Liver (tissue), 9 donors: ENCODE data around the gene IRF9. TPM values are rescaled to one million over a fixed set of nuclear protein-coding genes. Genes with fewer than 3 reads are reported as not detected.

Experiments used
- DNase-seq: peaks from one replicate; pipeline ENCODE4 v3.0.0-alpha.2; 2017; ENCODE audit warnings: low spot score
- H3K27ac ChIP-seq, 2 donors: one replicate each; pipeline ENCODE4 v1.7.0; 2013; ENCODE audit warnings: inconsistent platforms in 2 of 2, low read length in 2 of 2, control low read depth in 1 of 2, low read depth in 1 of 2, mild to moderate bottlenecking in 1 of 2
- H3K27me3 ChIP-seq, 4 donors: one replicate each; pipeline versions ENCODE4 v1.6.1 to v1.7.0; 2013; ENCODE audit warnings: low read length in 3 of 4, inconsistent platforms in 1 of 4, mild to moderate bottlenecking in 1 of 4, moderate library complexity in 1 of 4; ENCODE audit not compliant: control insufficient read depth in 4 of 4, insufficient read depth in 4 of 4
- H3K36me3 ChIP-seq, 4 donors: one replicate each; pipeline versions ENCODE4 v1.6.1 to v1.7.0; 2013; ENCODE audit warnings: low read length in 3 of 4, mild to moderate bottlenecking in 3 of 4, low read depth in 1 of 4, moderate library complexity in 1 of 4; ENCODE audit not compliant: control insufficient read depth in 4 of 4, insufficient read depth in 3 of 4
- H3K4me1 ChIP-seq, 4 donors: one replicate each; pipeline versions ENCODE4 v1.6.1 to v1.7.0; 2013; ENCODE audit warnings: low read length in 3 of 4, mild to moderate bottlenecking in 3 of 4, moderate library complexity in 1 of 4; ENCODE audit not compliant: control insufficient read depth in 4 of 4, insufficient read depth in 4 of 4
- H3K4me3 ChIP-seq, 3 donors: one replicate each; pipeline versions ENCODE4 v1.6.1 to v1.7.0; 2013; ENCODE audit warnings: low read length in 3 of 3, control low read depth in 1 of 3, low read depth in 1 of 3, mild to moderate bottlenecking in 1 of 3
- H3K9ac ChIP-seq, 2 donors: one replicate each; pipeline ENCODE4 v1.7.0; 2013; ENCODE audit warnings: low read length in 2 of 2, mild to moderate bottlenecking in 2 of 2, moderate library complexity in 2 of 2, control low read depth in 1 of 2, low read depth in 1 of 2
- H3K9me3 ChIP-seq, 4 donors: one replicate each; pipeline versions ENCODE4 v1.6.1 to v1.7.0; 2013; ENCODE audit warnings: low read length in 3 of 4; ENCODE audit not compliant: control insufficient read depth in 4 of 4
- ATF3 ChIP-seq: IDR thresholded peaks from 2 replicates; pipeline ENCODE4 v1.6.1; 2016; ENCODE audit warnings: antibody characterized with exemption
- CTCF ChIP-seq: fragments of 150-350 bp; IDR thresholded peaks from 2 replicates; pipeline ENCODE4 v1.5.1; 2017; ENCODE audit warnings: improper control_type of control experiment, low read depth, low read length; ENCODE audit not compliant: missing input control
- EGR1 ChIP-seq, 2 donors: IDR thresholded peaks; 2 replicates each; pipeline ENCODE4 v1.6.1; 2016 to 2018; ENCODE audit warnings: antibody characterized with exemption in 2 of 2, low read depth in 2 of 2
- FOXA1 ChIP-seq: IDR thresholded peaks from 2 replicates; pipeline ENCODE4 v1.6.1; 2016; ENCODE audit warnings: antibody characterized with exemption
- FOXA2 ChIP-seq: IDR thresholded peaks from 2 replicates; pipeline ENCODE4 v1.6.1; 2016; ENCODE audit warnings: antibody characterized with exemption
- GABPA ChIP-seq, 2 donors: IDR thresholded peaks in 1 of 2; conservative IDR thresholded peaks in 1 of 2; 2 replicates each; pipeline ENCODE4 v1.6.1; 2016; ENCODE audit warnings: antibody characterized with exemption in 2 of 2, mild to moderate bottlenecking in 1 of 2, moderate library complexity in 1 of 2
- HNF4A ChIP-seq, 2 donors: conservative IDR thresholded peaks; 2 replicates each; pipeline ENCODE4 v1.6.1; 2016; ENCODE audit warnings: antibody characterized with exemption in 2 of 2, mild to moderate bottlenecking in 2 of 2
- HNF4G ChIP-seq: IDR thresholded peaks from 2 replicates; pipeline ENCODE4 v1.6.1; 2016; ENCODE audit warnings: antibody characterized with exemption
- JUND ChIP-seq, 2 donors: IDR thresholded peaks; 2 replicates each; pipeline ENCODE4 v1.6.1; 2016; ENCODE audit warnings: antibody characterized with exemption in 2 of 2
- MAX ChIP-seq: IDR thresholded peaks from 2 replicates; pipeline ENCODE4 v1.6.1; 2016; ENCODE audit warnings: antibody characterized with exemption
- NR2F2 ChIP-seq: IDR thresholded peaks from 2 replicates; pipeline ENCODE4 v1.6.1; 2016; ENCODE audit warnings: antibody characterized with exemption
- RAD21 ChIP-seq, 2 donors: IDR thresholded peaks; 2 replicates each; pipeline ENCODE4 v1.6.1; 2016; ENCODE audit warnings: antibody characterized with exemption in 2 of 2, mild to moderate bottlenecking in 2 of 2
- REST ChIP-seq: IDR thresholded peaks from 2 replicates; pipeline ENCODE4 v1.6.1; 2016; ENCODE audit warnings: antibody characterized with exemption, mild to moderate bottlenecking
- RXRA ChIP-seq, 2 donors: IDR thresholded peaks; 2 replicates each; pipeline ENCODE4 v1.6.1; 2017 to 2018; ENCODE audit warnings: antibody characterized with exemption in 2 of 2, mild to moderate bottlenecking in 1 of 2
- SP1 ChIP-seq: IDR thresholded peaks from 2 replicates; pipeline ENCODE4 v1.6.1; 2018; ENCODE audit warnings: antibody characterized with exemption, mild to moderate bottlenecking
- TAF1 ChIP-seq: conservative IDR thresholded peaks from 2 replicates; pipeline ENCODE4 v1.6.1; 2016; ENCODE audit warnings: antibody characterized with exemption, mild to moderate bottlenecking
- YY1 ChIP-seq: IDR thresholded peaks from 2 replicates; pipeline ENCODE4 v1.6.1; 2016; ENCODE audit warnings: antibody characterized with exemption, mild to moderate bottlenecking
- WGBS: extraction: QIAGEN DNeasy Blood & Tissue Kit; methylation state at CpG from one replicate; pipeline ENCODE4 v1.1.7; 2013; 5-methylcytosine and 5-hydroxymethylcytosine counted together
- polyA plus RNA-seq, 2 donors: library from polyadenylated mRNA; stranded (reverse) in 1 of 2; unstranded in 1 of 2; fragments of 200-250 nt in 1 of 2; fragments of >200 nt in 1 of 2; fragmentation: Nextera tagmentation in 1 of 2; extraction: Ambion mirVana in 1 of 2; gene quantifications; one replicate each; pipeline versions ENCODE4 v1.2.1 to v1.2.3, GENCODE V29; 2013 to 2015
- total RNA-seq, 2 donors: library from RNA; depleted of rRNA; stranded (reverse); fragments of >200 nt; gene quantifications; one replicate each; pipeline ENCODE4 v1.2.3, GENCODE V29; 2014
- TF ChIP-seq, protein P1 (sequence below): IDR thresholded peaks from 2 replicates; pipeline ENCODE4 v1.6.1; 2016; ENCODE audit warnings: antibody characterized with exemption
- donor health status: healthy.
- donor health status: healthy.
- donor health status: healthy.
- donor health status: healthy.
- donor health status: healthy.

Gene IRF9
- total and polyA plus RNA-seq, 4 donors = 37.9 to 60.9 (median 51.0) TPM

- under 1% methylated on average over 65 of the region's 65 CpGs for WGBS
- Histone ChIP-seq H3K27ac (peak within 1 kb of the TSS; percentile 84 to 85), H3K4me3 (peak within 1 kb of the TSS; percentile 72 to 87 (median 86)), H3K9ac (peak within 1 kb of the TSS; percentile 32 to 67), H3K36me3 (peaks cover 6 to 24% (median 19%) of the 10 kb centered on the region in 4 donors), H3K27me3 (no peaks in the 10 kb centered on the region), H3K9me3 (no peaks in the 10 kb centered on the region), H3K4me1 (peaks cover 4 to 56% (median 38%) of the 10 kb centered on the region in 4 donors)
- TF ChIP-seq MAX (peak; percentile 67), HNF4G (no peak), EGR1 (IDR thresholded peaks at IDR 0.05; ENCODE audit: low read depth in 2 of 2) (peak; percentile 94 to 96), JUND (IDR thresholded peaks at IDR 0.05) (peak in 1 of 2 donors; percentile 35), FOXA2 (no peak), RXRA (IDR thresholded peaks at IDR 0.05) (peak in 1 of 2 donors; percentile 30), GABPA (IDR thresholded peaks at IDR 0.05 in 1 of 2, conservative IDR thresholded peaks at IDR 0.05 in 1 of 2) (peak; percentile 48 to 78), CTCF (peak; percentile 66), FOXA1 (peak; percentile 33), TAF1 (peak; percentile 91), ATF3 (no peak), HNF4A (conservative IDR thresholded peaks at IDR 0.05) (peak; percentile 53 to 56), REST (peak; percentile 83), YY1 (peak; percentile 90), RAD21 (IDR thresholded peaks at IDR 0.05) (peak; percentile 39 to 55), SP1 (peak; percentile 94), NR2F2 (no peak)
- TF ChIP-seq, protein P1, sequence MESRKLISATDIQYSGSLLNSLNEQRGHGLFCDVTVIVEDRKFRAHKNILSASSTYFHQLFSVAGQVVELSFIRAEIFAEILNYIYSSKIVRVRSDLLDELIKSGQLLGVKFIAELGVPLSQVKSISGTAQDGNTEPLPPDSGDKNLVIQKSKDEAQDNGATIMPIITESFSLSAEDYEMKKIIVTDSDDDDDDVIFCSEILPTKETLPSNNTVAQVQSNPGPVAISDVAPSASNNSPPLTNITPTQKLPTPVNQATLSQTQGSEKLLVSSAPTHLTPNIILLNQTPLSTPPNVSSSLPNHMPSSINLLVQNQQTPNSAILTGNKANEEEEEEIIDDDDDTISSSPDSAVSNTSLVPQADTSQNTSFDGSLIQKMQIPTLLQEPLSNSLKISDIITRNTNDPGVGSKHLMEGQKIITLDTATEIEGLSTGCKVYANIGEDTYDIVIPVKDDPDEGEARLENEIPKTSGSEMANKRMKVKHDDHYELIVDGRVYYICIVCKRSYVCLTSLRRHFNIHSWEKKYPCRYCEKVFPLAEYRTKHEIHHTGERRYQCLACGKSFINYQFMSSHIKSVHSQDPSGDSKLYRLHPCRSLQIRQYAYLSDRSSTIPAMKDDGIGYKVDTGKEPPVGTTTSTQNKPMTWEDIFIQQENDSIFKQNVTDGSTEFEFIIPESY = no peak
- DNase-seq = peak; percentile 99
These were observed 19.8 kb upstream of the IRF9 start, which contains the start of gene EMC9 for GRCh38 chr14:24141097-24141880. Gene EMC9, minus strand, starts transcription at chr14:24141591. Its CDS starts 287 bp downstream, at chr14:24141304.
